ENCODE results near the gene PLEKHA3.
"Not testable (repeated sequence)": the region's sequence is repeated elsewhere in the genome, so short reads cannot be mapped to it uniquely, and the experiment has no call there.

PLEKHA3 gene

DNA sequence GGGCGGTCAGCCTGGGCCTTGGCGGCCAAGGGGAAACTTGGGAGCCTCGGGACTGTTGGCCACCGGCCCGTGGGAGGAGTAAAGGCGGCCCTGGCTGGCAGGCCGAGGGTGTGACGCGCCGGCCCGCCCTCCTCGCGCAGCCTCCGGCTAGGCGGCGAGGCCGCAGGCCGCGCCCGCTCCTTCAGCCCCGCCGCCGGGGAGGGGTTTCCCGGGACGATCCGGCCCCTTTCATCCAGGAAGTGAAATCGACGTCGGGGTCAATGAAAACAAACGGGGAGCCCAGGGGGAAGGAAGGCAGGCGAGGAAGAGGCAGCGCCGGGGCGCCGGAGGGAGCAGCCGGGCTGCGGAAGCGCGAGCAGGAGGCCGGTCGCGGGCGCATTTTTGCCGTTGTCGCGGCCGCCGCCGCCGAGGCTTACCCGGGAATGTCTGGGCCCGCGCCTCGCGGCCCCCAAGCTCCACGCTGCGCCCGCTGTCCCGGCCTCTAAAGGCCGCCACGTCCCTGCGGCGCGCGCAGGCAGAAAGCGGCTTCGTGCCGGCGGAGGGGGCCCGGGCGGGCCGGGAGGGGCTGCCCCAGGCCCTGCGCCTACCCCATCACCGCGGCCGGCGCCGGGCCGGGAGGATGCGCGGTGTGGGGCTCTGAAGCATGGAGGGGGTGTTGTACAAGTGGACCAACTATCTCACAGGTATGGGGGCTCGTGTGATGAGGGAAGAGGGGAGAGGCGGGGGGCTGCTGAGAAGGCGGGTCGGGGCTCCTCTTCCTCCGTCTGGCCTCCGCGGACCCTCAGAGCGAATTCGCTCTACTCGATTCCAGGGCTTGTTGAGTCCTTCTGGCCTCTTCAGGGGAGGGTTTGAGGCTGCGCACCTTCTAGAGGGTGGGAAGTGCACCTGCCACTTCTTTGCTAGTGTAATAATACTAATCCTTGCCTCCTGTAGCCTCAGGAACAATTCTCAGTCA lies at the start of gene PLEKHA3:
PLEKHA3 (plus strand) TSS at position 231 of the 955 bp plus-strand sequence; CDS start at position 644, 413 bp downstream.
- DNase-seq: peak; percentile 48 to 70 (median 55)

DNA sequence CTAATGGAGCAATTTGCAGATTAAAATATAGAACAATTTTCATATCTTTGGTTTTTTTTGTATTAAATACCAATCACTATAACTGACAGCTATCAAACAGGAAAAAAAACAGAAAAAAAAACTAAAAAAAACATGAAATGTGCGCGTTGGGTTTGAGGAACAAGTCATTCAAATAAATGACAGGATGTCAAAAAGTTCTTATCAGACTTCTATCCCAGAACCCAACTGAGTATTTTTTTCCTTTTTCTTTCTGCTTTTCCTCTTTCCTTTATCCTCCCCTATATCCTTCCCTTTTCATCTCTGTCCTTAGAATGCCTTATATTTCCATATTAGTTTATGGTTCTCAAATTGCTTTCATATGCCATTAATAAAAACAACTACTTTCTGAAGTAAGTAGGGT lies 43.6 kb upstream of the PLEKHA3 start:
- DNase-seq: no peak

DNA sequence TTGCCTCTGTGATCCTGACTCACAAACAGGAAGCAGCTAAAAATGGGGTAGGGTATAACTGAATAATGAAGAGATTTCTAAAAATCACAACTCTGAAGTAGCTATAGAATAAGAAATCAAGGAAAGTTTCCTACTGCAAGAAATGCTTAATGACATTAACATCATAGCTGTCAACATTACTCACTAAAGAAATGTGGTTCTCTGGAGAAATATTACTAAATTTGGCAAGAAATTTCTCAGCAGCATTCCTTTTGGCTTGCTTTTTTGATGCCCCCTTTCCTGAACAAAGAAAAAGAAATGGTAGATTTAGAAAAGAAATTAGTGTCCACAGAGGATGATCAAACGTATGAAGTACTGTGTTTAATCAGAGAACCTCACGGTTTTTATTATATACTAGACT lies 38.8 kb upstream of the PLEKHA3 start:
- DNase-seq: no peak

DNA sequence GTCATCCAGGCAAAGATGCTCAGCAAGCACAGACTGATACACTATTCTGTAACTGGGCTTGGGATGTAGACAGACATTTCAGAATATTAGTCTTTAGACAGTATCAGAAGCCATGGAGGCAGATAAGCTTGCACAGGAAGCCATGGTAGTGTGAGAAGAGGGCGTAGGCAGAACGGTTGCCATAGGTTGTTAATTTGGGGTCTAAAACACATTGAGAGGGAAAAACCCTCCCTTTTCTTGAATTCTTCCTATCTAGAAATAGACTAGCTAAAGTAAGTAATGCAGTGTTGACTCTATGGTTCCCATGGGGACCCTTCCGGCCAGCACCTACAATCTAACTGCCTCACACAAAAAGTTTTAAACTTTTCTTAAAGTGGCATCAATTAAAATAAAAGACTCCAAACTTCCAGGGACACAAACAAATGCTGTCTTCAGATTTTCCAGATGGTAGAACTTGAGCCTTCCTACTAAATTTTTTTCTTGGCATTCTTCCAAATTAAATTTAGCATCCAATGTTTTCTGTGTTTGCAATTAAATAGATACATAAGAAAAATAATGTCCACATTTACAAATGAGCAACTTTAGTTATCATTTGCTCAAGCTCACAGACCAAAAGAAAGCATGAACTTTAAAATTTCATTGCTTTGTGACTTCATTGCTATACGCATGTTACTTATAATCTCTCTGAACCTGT lies 31.1 kb upstream of the PLEKHA3 start:
- no peak for DNase-seq

DNA sequence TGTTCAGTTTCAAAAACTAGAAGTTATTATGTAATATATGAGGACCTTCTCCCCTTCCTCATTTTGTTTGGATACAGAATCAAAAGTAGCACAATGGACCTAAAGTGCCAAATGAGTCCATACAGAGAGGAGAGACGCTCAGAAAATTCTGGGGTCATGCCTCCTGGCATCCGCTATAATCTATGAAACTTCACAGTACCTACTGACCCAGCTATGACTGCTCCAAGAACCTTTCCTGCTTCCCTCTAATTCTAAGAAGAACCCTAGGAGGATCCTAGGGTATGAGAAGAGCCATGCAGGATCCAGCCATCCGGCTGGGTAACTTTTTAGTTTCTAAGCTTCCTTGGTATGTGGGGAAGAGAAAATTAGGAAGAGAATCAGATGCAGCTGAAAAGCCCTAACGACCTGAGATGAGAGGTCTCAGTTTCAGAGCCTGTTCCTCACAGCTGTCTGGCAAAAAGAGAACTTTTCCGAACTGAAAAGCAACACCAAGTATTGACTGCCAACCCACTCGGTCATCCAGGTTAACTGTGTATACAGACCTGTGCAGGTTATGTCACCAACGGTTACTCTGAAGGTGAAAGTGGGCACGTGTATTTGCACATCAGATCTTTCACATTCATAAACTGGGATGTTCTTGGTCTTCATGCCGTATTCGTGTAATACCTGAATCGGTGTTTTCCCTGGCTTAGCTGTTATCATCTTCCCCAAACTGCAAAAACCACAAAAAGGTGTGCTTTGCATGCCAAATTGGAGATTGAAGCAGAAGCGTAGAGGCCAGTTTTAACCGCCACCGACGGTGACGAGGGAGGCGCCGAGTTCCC lies 30.3 kb upstream of the PLEKHA3 start:
- no peak for DNase-seq

DNA sequence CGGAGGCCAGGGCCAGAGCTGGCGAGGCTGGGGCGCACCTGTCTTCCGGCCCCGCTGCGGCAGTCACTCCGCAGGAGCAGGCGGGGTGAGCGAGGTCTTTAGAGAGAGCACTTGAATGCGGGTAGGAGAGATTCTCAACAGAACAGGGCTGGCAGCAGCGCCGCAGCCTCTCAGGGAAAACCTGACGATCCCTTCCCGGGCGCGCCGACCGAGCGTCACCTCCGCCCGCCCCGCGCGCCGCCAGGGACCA lies 29.8 kb upstream of the PLEKHA3 start:
- DNase-seq: peak in 4 of 6 experiments; percentile 76 to 87 (median 86)

DNA sequence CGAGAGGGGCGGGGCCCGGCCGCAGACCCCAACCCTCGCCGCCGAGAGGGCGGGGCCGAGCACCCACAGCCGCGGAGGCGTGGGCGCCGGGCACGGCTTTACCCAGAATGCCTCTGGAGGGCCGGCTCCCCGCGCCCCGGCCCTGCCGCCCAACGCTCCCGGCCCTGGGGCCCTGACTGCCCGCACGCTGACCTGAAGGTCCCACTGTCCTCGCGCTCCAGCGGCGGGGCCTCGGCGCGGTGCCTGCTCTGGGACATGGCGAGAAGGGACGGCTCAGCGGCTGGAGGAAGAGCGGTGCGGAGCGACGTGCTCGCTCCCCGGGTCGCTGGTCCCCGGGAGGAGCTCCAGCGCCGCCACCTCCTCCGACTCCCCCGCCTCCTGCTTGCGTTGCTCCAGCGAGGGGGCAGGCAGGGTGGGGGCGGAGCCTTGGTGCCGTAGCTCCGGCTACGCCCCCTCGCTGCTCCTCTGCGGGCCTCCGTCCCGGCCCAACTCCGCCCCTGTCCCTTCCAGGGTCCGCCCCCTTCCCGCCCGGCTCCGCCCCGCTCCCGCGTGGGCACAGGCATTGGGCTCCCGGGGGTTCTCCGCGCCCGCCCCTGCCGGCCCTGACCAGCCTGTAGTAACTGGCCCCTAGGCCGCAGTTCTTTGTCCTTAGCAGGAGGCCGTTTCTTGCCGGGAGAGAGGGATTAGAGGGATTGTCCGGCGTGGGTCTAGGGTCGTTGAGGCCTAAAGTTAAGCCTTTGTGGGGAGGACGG lies 29.3 kb upstream of the PLEKHA3 start, which contains the start of the genes PJVK and PRKRA:
PJVK (plus strand) TSS at position 605 of the 752 bp plus-strand sequence. CDS start 2,032 bp downstream, outside the sequence.
PRKRA (minus strand) TSS at position 402 of the 752 bp plus-strand sequence; CDS start at position 257, 145 bp downstream.
- peak; percentile 89 to 95 (median 93) for DNase-seq

DNA sequence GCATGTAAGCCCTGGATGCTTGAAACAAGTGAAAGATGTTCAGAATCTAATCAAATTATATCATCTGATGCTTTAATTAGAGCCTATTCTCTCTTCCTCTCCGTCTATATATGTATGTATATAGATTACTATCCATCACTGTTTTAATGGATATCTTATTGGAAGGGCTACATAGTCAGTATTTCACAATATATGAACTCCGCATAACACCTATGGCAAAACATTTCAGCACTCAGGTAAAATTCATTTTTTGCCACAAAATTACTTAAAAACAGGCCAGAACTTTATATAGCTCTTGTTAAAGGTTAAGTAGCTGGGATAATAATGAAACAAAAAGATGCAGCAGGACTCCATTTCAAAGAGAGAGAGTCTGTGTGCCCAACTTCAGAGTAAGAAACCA lies 27.9 kb upstream of the PLEKHA3 start:
- DNase-seq: no peak

DNA sequence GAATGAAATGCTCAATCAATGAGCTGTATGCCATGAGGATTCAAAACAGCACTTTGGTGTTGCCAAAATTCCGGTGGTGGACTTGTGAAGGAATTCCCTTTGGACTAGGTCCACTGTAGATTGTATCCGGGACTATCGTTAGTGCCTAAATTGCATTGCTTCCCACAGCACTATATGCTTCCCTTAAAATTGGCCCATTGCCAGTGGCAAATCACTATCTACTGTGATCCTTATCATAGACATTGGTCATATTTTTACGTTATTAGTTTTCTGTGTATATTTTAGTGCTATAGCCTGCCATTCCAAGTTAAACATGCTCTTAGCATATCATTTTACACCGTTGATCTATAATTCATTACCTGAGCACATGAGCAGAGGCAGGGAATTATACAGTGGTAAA lies 27.4 kb upstream of the PLEKHA3 start:
- DNase-seq: no peak

DNA sequence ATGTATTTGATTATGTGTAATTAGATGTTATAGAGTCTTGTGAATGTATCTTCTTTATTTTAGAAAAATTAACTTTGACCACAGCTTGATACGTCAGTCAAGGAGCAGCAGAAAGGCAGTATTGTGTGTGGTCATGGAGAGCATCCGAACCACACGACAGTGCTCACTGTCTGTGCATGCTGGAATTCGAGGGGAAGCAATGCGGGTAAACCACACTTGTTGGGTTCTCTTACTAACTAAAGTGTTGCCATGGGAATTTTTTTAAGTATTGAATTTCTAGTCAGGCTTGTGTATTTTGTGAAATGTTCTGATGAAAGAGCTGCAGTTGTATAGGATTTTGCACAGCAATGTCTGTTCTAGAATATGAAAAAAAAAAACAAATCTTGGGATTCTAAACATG lies 24.3 kb upstream of the PLEKHA3 start:
- no peak for DNase-seq

DNA sequence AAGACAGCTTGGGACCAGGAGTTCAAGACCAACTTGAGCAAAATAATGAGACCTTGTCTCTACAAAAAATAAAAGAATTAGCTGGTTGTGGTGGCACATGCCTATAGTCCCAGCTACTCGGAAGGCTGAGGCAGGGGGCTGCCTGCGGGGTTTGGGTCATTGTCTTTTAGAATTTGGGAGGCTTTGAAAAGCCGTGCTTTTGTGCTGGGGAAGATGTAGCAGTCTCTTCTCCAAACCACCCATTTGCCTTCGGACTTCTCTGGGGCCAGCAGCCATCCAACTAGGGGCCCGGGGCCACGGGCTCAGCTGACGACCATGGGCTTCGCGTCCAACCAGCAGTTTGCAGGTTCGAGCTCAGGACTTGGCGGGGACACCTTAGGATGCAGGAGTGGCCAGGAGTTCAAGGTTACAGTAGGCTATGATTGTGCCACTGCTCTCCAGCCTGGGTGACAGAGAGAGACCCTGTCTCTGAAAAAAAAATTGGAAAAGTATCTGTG lies 22.8 kb upstream of the PLEKHA3 start:
- DNase-seq: no peak

DNA sequence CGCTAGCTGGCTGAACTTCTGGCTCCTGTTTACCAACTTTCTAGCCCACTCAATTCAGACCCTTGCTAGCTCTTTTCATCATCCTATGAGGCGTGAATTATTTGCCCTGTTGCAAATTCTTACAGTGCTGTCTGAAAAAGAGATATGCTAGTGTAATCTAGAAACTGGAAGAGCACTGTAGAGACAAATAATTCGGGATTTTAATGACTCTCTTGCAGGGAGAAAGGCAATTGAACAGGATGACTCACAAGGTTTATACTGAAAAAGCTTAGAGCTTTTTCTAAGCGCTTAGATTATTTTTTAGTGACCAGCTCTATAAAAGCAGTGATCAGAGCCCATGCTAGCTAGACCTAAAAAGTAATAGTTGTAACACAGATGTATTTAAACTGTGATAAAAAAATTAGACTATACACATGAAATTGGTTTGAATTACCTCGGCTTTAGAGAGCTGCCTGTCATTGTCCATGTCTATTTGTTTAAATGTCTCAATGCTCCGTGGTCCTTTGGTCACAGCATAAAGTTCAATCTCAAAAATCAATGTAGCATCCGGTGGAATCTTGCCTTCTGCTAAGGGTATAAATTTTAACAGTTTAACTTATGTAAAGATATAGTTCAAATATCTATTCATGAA lies 10.9 kb upstream of the PLEKHA3 start:
- no peak for DNase-seq

DNA sequence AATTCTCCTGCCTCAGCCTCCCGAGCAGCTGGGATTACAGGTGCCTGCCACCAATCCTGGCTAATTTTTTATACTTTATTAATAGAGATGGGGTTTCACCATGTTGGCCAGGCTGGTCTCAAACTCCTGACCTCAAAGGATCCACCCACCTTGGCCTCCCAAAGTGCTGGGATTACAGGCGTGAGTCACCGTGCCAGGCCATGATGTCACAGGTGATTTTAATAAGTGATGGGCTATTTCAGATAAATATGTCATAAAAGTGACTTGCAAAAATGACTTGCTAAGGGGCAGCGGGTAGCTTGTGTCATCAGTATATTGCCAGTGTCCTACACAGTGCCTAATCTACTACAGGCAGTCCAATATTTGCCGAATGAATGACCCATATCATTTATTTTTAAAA lies 8.9 kb upstream of the PLEKHA3 start:
- DNase-seq: not testable (repeated sequence)

DNA sequence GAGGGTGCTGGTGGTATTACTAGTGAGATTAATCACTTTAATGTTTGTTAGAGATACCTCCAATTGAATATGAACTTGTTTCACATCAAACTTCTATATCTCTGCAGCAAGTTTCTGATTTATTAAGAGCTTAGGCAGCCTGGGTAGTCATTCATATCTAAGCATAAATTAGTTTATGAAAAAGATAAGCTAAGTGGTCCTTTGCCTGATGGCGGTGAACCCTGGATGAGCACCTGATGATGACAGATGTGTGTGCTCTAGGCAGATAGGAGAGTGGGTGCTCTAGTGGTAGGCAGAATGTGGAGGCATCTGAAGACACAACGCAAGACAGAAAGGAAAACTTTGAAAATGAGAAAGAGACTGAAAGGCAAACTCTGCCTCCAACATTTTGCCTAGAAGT lies 6.9 kb upstream of the PLEKHA3 start:
- no peak for DNase-seq

DNA sequence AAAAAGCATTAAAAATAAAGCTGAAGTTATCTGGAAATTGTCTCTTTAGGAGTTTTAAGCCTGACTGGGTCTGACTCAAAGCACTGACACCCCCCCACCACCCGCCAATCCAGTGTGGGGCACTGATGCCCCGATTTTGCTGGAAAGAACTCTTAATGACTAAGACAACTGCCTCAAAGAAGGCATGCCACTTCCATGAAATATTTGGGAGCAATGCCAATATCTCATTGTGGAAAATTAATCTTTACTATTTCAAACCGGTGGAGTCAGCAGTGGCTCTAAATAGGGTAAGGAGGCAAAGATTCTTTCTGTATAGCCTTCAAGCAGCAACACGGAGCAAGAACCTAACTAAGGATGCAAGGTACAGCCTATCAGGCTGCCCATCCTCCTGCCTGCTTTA lies 6.3 kb upstream of the PLEKHA3 start:
- no peak for DNase-seq

DNA sequence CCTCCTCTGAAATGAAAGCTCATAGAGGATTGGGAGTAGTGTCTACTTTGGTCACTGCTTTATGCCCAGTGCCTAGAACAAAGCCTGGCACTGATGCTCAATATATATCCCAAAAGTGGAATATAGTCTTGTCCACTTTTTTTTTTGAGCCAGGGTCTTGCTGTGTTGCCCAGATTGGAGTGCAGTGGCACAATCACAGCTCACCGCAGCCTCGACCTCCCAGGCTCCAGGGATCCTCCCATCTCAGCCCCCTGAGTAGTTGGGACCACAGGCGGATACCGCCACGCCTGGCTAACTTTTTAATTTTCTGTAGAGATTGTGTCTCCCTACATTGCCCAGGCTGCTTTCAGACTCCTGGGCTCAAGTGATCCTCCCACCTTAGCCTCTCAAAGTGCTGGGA lies 5.7 kb upstream of the PLEKHA3 start:
- DNase-seq: no peak

DNA sequence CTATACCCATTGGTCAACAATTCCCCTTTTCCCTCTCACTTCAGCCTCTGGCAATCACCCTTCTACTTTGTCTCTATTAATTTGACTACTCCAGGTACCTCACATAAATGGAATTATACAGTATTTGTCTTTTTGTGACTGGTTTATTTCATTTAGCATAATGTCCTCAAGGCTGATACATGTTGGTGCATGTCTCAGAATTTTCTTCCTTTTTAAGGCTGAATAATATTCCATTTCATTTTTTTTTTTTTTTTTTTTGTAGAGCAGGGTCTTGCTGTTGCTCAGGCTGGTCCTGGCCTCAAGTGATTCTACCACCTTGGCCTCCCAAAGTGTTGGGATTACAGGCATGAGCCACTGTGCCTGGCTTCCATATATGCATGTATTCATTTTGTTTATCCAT lies 3.8 kb upstream of the PLEKHA3 start:
- DNase-seq: no peak

DNA sequence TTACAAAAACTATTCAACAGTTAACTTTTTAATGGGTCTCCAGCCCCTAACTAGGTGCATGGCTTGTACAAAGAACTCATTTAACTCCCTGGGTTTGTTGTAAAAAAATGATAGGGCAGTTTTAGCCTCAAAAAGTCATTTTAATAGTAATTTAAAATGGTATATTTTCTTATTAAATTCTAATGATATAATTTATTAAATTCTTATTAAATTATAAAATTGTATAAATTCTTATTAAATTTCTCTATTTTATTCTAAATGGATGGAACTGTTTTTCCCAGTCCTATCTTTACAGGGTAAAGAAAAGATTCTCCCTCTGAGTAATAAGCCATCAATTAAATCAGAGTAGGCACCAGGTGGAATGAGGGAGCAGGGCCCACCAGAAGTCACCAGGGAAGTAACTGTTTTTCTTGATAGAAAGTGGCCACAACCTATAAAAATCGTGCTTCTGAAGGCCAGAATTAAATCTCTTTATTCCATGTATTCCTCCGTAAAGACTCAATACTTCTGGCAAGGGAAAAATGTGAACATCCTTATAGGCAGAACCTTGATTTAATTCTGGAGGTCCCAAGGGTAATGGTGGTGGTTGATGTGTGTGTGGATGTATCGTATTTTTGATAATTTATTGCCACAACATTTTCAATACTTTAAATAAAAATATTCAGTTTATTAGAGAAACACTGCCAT lies 2.7 kb upstream of the PLEKHA3 start:
- no peak for DNase-seq

DNA sequence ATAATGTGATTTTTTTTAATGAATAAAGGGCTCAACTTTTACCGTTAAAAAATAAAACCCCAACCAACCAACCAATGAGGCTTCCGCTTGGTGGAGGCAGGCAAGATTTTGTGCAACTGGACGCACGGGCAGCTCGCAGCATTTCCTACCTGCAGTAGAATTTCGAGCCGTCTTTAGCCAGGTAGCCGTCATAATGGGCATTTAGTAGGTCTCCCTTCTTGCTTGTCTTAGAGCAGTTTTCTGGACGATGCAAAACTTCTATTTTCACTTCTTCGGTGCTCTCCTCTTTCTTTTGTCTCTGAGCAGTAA lies 2.2 kb upstream of the PLEKHA3 start:
- peak in 1 of 6 experiments; percentile 35 for DNase-seq

DNA sequence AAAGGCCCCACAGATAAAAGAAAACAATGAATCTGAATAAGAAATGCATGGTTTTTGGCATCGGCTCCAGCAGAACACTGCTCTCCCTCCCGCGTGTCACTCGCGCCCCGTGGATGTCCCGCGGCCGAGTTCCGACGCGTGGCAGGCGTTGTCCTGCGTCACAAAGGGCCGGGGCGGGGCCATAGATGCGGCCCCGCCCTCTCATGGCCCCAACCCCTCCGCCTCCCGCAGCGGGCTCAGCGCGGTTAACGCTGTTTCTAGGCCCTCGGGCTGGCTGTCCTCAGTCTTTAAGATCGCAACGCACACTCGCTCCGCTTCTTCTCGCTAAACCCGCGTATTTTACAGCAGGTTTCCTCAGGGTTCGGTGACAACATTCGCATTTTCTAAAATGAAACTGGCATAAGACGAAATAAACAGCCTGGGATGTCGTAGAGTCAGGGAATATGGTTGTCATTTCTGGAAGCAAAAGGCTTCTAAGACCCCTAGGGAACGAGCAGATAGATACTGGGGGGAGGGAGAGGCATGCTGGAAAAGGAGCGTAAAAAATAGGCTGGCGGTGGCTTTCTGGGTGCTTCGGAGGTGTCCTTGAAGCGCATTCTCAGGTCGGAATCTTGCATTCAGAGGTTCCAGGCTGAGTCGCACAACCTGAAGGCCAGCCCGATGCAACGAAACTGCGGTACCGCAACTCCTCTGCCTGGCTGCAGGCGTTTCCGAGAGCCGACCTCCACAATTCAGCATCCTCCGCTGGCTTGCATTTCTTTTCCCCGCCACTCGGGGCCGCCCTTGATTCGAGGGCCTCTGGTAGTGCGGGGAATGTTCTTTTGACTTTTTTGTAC lies 1.6 kb upstream of the PLEKHA3 start, which contains the start of gene FKBP7:
FKBP7 (minus strand) TSS at position 162 of the 836 bp plus-strand sequence; CDS start at position 61, 101 bp downstream.
- peak; percentile 74 to 85 (median 82) for DNase-seq
